GF-D8 (cell line): ENCODE results near the gene SRXN1.

Experiments used
- DNase-seq: peaks from one replicate; lab custom pipeline; 2025; lab: John Stamatoyannopoulos, UW

The SRXN1 gene

GRCh38 chr20:675453-676314, 22.7 kb upstream of the SRXN1 start, which contains the start of gene SCRT2:
Gene SCRT2 (minus strand): TSS chr20:675802. CDS start chr20:675601, 201 bp downstream.
- no peak for DNase-seq

DNA sequence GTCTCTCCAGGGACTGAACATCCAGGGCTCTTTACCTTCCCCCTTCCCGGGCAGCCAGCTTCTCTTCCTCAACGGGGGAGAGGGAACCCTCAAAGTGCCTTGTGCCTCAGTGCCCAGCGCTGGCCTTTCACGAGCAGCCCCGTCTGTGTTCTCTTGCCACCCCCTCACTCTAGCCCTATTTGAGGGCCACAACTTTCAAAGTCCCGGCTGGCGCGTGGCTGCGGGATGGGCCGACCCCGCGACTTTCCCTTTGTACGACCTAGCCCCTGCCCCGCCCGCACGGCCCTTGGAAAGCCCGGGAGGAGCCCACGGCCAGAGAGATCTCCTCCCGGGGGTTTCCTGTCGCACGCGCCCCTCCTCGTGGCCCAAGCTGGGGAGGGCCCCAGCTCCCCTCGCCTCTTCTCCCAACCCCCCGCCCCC, 22.0 kb upstream of the SRXN1 start:
- DNase-seq, result no peak

DNA sequence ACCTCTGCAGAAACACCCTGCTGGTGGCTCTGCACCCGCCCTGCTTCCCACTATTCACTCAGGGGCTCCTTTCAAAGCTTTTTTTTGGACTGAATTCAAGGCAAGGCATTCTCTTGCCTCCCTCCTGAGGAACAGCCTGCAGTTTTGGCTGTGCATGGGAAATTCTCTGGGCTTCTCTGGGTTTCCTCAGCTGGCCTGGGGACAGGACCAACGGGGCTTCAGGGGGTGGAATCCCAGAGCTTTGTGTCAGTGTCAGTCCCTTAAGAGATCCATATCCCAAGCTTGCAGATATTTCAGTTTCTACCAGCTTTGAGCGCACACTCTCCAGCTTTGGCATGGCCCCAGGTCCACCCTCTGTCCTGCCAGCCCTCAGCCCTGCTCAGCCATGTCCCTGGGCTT, 20.6 kb upstream of the SRXN1 start:
- no peak for DNase-seq

DNA sequence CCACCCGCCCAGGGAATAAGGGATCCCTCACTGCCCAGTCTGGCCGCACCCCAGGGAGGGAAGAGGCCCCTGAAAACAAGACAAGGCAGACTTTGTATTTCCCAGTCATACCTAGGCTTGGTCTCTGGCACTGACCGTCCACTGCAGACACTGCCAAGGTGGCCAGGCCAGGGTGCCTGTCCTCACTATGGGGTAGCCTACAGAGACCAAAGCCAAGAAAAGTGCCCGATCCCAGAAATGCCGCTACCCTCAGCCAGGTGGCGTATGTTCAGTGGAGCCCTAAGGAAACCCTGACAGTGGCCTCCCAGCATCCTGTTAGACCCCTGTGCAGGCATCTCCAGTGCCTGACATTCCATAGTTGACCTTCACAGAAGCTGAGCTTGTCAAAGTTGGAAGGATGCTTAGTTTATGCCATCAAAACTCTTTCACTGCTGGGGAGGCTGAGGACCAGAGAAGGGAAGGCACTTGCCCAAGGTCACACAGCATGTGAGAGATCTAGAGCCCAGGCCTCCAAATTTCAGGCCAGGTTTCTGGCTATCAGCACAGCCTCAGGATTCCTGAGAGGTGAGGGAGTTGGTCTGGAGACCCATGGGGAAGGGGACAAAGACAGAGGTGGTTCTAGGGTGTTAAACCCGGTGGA, 20.1 kb upstream of the SRXN1 start:
- DNase-seq, result no peak

- no peak for DNase-seq
Measured at GRCh38 chr20:671252-672030, 18.4 kb upstream of the SRXN1 start.

- no peak for DNase-seq
Measured at GRCh38 chr20:669573-669972, 16.6 kb upstream of the SRXN1 start.

- DNase-seq, result no peak
Measured at GRCh38 chr20:668638-669037, 15.6 kb upstream of the SRXN1 start.

- no peak for DNase-seq
Measured at GRCh38 chr20:668050-668449, 15.1 kb upstream of the SRXN1 start.

DNA sequence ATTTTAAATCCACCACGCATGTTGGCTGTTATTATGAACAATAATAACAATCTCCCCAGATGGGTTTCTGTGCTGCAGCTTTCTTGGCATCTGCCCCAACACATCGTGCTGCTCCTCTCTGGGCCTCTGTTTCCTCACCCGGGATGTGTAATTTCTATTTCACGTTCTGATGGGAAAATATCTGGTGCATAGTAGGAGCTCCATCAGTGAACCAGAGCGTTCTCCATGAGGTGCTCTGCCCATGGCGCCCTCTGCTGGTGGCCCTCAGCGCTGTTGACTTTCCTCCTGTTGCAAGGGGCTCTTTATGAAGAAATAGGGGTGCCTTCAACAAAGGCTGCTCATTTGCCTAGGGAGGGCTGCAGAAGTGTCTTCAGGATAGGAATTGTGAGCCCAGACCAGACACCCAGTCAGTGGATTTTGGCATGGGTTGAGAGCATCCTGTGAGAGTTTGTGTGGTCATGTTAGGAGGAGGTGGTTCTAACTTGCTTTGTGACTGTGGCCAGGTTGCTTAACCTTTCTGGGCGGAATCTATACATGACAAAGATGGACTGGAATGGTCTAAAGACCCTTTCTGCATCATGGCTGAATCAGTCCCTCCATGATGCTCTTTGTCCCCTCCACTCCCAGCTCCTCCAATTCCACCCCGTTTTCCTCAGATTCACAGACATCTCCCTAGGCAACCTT, 14.5 kb upstream of the SRXN1 start:
- no peak for DNase-seq

GRCh38 chr20:666877-667276, 13.9 kb upstream of the SRXN1 start:
- DNase-seq, result no peak

- no peak for DNase-seq
Measured at GRCh38 chr20:665276-665675, 12.3 kb upstream of the SRXN1 start.

DNA sequence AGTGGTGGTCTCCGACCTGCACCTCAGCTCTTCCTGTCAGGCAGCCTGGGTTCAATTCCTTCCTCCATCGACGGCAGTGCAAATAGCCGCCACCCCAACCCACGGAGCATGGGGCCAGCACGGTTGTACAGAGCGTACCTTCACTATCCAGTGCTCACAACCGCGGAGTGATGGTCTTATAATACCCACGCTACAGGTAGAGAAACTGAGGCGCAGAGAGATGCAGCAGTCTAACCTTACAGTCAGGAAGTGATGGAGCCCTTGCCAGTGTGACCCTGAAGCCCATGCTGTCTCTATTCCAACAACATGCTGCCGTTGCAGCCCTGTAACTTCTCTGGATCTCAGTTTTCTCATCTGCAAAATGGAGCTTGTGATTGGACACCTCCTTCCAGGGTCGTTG, 11.6 kb upstream of the SRXN1 start:
- DNase-seq, result no peak

DNA sequence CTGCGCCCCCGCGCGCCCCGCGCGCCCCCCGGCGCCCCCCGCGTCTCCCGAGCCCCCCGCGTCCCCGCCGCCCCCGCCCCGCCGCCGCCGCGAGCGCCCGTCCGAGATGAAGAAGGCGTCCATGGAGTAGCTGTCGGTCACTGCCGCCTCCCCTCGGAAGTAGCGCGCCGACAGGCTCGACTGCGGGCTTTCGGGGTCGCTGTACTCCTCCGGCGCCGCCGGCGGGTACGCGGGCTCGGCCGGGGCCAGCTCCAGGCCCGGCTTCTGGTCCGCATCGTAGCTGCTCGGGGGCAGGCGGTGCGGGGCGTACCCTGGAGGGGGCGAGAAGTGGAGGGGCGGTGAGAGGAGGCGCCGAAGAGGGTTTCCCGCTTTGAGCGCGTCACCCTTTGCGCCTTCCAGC, 11.2 kb upstream of the SRXN1 start:
- no peak for DNase-seq

DNA sequence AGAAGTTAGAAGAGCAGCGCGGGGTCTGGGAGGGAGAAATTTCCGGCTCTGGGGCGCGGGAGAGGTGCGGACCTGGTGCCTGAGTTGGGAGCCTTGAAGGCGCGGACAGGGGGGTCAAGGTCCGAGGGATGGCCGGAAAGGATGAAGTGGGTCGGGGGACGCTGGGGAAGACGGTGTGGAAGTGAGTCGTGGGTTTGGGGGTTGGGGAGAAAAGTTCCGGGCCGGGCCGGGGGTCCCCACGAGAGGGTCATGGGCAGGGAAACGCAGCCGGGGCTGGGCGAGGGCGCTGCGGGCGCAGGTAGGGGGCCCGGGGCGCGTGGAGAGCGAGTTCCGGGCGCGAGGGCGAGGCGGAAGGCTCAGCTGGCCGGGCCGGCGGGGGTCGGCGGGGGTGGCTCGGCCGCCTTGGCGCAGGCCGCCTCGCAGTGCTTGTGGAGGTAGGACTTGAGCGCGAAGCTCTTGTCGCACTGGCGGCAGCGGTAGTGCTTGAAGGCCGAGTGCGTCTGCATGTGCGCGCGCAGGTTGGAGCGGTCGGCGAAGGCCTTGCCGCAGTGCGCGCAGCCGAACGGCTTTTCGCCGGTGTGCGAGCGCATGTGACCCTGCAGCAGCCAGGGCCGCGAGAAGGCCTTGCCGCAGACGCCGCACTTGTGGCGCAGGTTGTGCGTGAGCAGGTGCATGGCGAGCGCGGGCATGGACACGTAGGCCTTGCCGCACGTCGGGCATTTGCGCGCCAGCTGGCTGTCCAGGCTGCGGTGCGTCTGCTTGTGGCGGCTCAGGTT, 10.5 kb upstream of the SRXN1 start:
- no peak for DNase-seq

DNA sequence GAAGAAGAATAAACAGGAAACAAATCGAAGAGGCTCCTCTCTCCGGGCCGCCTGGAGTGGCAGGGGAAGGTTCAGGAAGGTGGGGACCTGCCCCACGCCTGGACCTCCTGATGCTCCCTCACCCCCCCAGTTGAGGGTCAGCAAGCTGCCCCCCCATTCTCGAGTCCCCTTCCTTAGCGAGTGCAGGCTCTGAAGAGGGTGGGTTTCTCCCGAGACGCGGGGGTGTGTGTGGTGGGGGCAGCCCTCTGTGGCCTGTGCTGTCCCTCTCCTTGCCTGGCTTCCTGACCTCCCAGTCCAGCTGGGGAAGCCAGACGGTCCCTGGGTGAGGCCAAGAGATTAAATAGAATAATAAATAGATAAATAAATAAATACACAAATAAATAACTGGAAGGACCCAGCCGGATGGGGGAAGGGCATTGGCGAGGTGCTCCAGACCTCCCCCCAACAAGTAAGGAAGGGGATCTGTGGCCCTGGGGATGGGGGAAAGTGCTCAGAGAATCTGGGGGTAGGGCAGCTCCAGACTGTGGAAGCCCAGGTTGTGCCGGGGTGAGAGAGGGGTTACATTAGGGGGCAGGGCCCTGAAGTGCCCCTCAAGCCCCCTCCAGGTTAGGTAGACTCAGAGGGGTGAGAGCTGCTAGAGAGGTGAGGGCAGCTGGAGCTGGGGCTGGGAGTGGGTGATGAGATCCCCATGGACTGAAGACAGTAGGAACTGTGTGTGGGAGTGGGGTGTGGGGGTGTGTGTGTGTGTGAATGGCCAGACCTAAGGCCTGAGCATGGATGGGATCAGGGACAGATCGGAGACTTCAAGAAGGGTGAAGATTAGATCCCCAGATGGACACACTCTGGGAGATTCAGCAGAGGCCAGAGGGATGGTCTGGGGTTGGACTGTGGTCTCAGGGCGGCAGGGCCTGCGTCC, 9.5 kb upstream of the SRXN1 start:
- no peak for DNase-seq

DNA sequence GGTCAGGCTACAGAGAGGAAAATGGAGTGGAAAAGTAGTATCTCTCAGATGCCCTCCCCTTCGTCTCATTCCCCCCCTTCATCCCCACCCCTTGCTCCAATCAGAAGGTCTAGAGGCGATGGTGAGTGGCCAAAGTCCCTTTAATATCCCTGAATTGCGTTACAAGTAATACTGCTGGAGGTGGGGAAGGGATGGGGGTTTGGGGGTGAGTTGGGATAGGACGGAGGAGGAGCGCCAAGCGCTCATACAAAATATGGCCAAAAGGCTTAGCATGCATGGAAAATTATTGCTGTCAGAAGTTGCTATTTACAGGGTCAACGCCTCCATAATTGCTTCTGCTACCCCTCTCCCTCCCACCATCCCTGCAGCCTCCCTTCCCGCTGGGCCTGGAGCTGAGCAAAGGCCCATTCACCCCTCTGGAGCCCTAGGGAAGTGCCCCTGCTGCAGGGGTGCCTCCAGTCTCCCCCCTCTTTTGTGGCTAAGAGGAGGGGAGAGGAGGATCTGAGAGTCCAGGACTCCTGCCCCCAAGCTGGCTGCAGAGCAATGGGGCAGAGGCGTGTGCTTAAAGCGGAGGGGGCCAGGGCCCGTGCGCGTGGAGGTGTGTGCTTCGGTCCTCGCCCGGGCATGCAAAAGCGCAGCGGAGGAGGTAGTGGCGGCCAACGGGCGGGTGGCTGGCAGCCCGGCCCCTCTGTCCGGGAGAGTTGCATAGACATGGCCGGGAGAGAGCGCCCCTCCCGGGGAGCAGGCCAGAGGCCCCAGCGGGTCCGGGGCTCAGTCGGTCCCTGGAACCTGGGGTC, 8.7 kb upstream of the SRXN1 start:
- no peak for DNase-seq

DNA sequence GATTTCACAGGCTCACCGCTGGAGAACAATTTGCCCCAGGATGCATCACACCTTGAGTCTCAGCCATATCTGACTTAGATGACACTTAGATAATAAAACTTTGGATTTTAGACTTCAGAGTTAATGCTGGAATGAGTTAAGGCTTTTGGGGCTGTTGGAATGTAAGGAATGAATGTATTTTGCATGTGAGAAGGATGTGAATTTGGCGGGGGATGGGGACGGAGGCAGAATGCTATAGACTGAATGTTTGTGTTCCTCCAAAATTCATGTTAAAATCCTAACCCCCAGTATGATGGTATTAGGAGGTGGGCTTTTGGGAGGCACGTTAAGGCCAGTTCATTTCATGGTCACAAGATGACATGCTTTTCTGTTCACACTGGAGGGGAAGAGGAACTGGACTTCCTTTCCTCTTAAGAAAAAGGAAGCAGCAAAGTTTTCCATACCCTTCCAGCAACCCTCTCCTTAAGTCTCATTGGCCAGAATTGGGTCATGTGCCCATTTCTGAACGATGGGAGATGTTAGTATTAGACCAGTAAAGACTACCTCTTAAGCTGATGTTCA, 5.8 kb upstream of the SRXN1 start:
- no peak for DNase-seq

GRCh38 chr20:658202-658601, 5.2 kb upstream of the SRXN1 start:
- no peak for DNase-seq
